Kidney (tissue), 2 donors: ENCODE measurements around the gene NBPF12. TPM values are rescaled to one million over a fixed set of nuclear protein-coding genes. Genes with fewer than 3 reads are reported as not detected.

Source experiments
- polyA plus RNA-seq: library from polyadenylated mRNA; stranded (reverse); fragments of 350-450 nt; fragmentation: Illumina TruSeq; extraction: RNeasy Lipid Tissue Mini Kit (QIAGEN cat#74804); gene quantifications from one replicate; pipeline ENCODE4 v1.2.3, GENCODE V29; 2014; ENCODE audit warnings: low read depth, low replicate concordance; ENCODE audit not compliant: insufficient read depth
- total RNA-seq: library from RNA; stranded (reverse); fragmentation: NEBNext Ultra II Directional; extraction: Animal tissue kit (Norgen Biotek cat#: 25700); gene quantifications from one replicate; pipeline ENCODE4 v1.2.1, GENCODE V29; 2021
- donor health status: DM: yes; HTN: yes; CAD: no.

NBPF12 gene
- total and polyA plus RNA-seq, 2 donors from 2014 or later: 4.5 to 13.3 TPM

Other genes starting within 250 kb of the NBPF12 start
- gene PRKAB2, start 234.1 kb downstream of the NBPF12 start, total RNA-seq: 12.7 TPM
- gene PRKAB2, start 234.1 kb downstream of the NBPF12 start, polyA plus RNA-seq: 8.7 TPM